Lung (tissue), 12 donors: ENCODE data around the gene SLC46A1. TPM values are rescaled to one million over a fixed set of nuclear protein-coding genes. Genes with fewer than 3 reads are reported as not detected.
"Not testable (repeated sequence)": the region's sequence is repeated elsewhere in the genome, so short reads cannot be mapped to it uniquely, and the experiment has no call there.

ENCODE experiments used
- ATAC-seq: fragments of 200-7000 bp; cut with Tn5 transposase; one replicate; pipeline ENCODE4 v1.9.1; 2020; ENCODE audit warnings: moderate number of reproducible peaks; ENCODE audit not compliant: insufficient read depth, low FRiP score
- DNase-seq, 3 donors: peaks; one replicate each; pipeline ENCODE4 v3.0.0-alpha.2; 2013 to 2017
- H3K27ac ChIP-seq, 2 donors: one replicate each; pipeline ENCODE4 v1.5.1; 2013; ENCODE audit warnings: mild to moderate bottlenecking in 2 of 2, moderate library complexity in 2 of 2, control low read depth in 1 of 2, inconsistent platforms in 1 of 2, low read depth in 1 of 2, low read length in 1 of 2
- H3K27me3 ChIP-seq, 3 donors: one replicate each; pipeline ENCODE4 v1.5.1; 2013; ENCODE audit warnings: low read length in 2 of 3; ENCODE audit not compliant: control insufficient read depth in 3 of 3, insufficient read depth in 3 of 3
- H3K36me3 ChIP-seq, 4 donors: one replicate each; pipeline ENCODE4 v1.5.1; 2013; ENCODE audit warnings: low read length in 4 of 4, mild to moderate bottlenecking in 1 of 4, moderate library complexity in 1 of 4; ENCODE audit not compliant: control insufficient read depth in 4 of 4, insufficient read depth in 4 of 4
- H3K4me1 ChIP-seq, 5 donors: one replicate each; pipeline ENCODE4 v1.5.1; 2013; ENCODE audit warnings: low read length in 5 of 5, mild to moderate bottlenecking in 2 of 5, moderate library complexity in 1 of 5; ENCODE audit not compliant: control insufficient read depth in 5 of 5, insufficient read depth in 5 of 5
- H3K4me3 ChIP-seq: one replicate; pipeline ENCODE4 v1.5.1; 2013; ENCODE audit warnings: mild to moderate bottlenecking, control low read depth, moderate library complexity
- H3K9ac ChIP-seq, 2 donors: one replicate each; pipeline ENCODE4 v1.5.1; 2013; ENCODE audit warnings: low read length in 2 of 2, control low read depth in 1 of 2; ENCODE audit not compliant: insufficient read depth in 1 of 2
- H3K9me3 ChIP-seq, 4 donors: one replicate each; pipeline ENCODE4 v1.5.1; 2013; ENCODE audit warnings: low read length in 3 of 4, mild to moderate bottlenecking in 1 of 4, moderate library complexity in 1 of 4; ENCODE audit not compliant: control insufficient read depth in 4 of 4, insufficient read depth in 3 of 4
- WGBS, 2 donors: extraction: QIAGEN DNeasy Blood & Tissue Kit; methylation state at CpG; one replicate each; pipeline ENCODE4 v1.1.7; 2013; 5-methylcytosine and 5-hydroxymethylcytosine counted together
- polyA plus RNA-seq, 2 donors: library from polyadenylated mRNA; stranded (reverse); fragments of 200-250 nt; gene quantifications; one replicate each; pipeline ENCODE4 v1.2.1, GENCODE V29; 2013
- total RNA-seq, 2 donors: library from RNA; depleted of rRNA in 1 of 2; stranded (reverse); fragments of >200 nt in 1 of 2; gene quantifications; one replicate each; pipeline ENCODE4 v1.2.1, GENCODE V29; 2014 to 2021
- TF ChIP-seq, protein P1 (sequence below): IDR thresholded peaks from 2 replicates; pipeline ENCODE4 v1.5.1; 2012; ENCODE audit warnings: mild to moderate bottlenecking; ENCODE audit errors: control extremely low read depth, extremely low read depth
- donor health status: control.
- donor health status: control.
- donor health status: Bipolar disorder and iron deficiency.
- donor health status: healthy.
- donor health status: DM: yes; HTN: yes; CAD: no.

The SLC46A1 gene
- total and polyA plus RNA-seq, 4 donors = 4.6 to 23.8 (median 9.4) TPM

DNA sequence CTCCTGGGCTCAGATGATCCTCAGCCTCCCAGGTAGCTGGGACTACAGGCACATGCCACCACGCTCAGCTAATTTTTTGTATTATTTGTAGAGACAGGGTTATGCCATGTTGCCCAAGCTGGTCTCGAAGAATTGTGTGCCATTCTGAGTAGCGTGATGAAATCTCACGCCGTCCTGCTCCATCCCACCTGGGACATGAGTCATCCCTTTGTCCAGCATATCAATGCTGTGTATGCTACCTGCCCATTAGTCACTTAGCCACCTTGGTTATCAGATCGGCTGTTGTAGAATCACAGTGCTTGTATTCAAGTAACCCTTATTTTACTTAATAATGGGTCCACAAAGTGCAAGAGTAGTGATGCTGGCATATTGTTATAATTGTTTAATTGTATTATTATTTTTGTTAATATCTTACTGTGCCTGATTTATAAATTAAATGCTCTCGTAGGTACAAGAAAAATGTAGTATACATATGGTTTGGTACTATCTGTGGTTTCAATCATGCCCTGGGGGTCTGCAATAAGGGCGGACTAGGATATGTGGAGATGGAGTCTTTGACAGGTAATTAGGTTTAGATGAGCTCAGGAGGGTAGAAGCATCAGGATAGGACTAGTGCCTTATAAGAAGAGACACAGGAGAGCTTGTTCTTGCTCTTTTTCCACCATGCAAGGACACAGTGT, 40.8 kb upstream of the SLC46A1 start:
- Histone ChIP-seq H3K27ac (no peak overlapping the region), H3K9ac (no peak overlapping the region), H3K36me3 (no peaks in the 10 kb centered on the region), H3K9me3 (no peaks in the 10 kb centered on the region), H3K27me3 (no peaks in the 10 kb centered on the region), H3K4me1 (no peaks in the 10 kb centered on the region), H3K4me3 (no peak overlapping the region)
- DNase-seq (no peak), ATAC-seq (no peak)
- TF ChIP-seq, protein P1, sequence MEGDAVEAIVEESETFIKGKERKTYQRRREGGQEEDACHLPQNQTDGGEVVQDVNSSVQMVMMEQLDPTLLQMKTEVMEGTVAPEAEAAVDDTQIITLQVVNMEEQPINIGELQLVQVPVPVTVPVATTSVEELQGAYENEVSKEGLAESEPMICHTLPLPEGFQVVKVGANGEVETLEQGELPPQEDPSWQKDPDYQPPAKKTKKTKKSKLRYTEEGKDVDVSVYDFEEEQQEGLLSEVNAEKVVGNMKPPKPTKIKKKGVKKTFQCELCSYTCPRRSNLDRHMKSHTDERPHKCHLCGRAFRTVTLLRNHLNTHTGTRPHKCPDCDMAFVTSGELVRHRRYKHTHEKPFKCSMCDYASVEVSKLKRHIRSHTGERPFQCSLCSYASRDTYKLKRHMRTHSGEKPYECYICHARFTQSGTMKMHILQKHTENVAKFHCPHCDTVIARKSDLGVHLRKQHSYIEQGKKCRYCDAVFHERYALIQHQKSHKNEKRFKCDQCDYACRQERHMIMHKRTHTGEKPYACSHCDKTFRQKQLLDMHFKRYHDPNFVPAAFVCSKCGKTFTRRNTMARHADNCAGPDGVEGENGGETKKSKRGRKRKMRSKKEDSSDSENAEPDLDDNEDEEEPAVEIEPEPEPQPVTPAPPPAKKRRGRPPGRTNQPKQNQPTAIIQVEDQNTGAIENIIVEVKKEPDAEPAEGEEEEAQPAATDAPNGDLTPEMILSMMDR = no peak
- 89 to 91% methylated on average over 8 of the region's 8 CpGs for WGBS, 2 donors

DNA sequence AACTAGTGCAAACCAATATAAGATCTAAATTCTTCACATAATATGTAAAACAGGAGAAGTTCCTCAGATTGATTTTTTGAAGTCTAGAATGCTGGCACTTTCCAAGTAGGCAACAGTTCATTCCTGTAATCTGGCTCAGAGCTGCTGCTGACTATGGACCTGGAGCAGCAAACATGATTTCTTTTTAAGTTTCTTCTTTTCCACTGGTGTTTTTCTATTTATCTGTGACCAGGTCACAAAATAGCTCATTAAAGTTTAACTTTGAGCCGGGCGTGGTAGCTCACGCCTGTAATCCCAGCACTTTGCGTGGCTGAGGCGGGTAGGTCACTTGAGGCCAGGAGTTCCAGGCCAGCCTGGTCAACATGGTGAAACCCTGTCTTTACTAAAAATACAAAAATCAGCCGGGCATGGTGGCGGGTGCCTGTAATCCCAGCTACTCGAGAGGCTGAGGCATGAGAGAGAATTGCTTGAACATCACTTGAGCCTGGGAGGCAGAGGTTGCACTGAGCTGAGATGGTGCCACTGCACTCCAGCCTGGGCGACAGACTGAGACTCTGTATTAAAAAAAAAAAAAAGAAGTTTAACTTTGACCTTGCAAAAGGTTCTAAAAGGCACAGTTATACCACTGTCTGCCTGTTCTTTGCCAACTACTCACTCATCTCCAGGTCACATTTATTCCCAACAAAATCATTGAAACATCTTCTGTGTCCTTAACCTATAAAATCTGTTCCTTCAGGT, 38.1 kb upstream of the SLC46A1 start:
- Histone ChIP-seq H3K27me3 (no peaks in the 10 kb centered on the region), H3K4me3 (no peak overlapping the region), H3K36me3 (no peaks in the 10 kb centered on the region), H3K4me1 (no peaks in the 10 kb centered on the region), H3K9ac (no peak overlapping the region), H3K9me3 (peaks cover 0 to 2% (median 0%) of the 10 kb centered on the region in 4 donors), H3K27ac (no peak overlapping the region)
- WGBS, 2 donors = 90 to 95% methylated on average over 9 of the region's 9 CpGs
- no peak for ATAC-seq
- TF ChIP-seq, protein P1 = no peak
- DNase-seq = no peak

DNA sequence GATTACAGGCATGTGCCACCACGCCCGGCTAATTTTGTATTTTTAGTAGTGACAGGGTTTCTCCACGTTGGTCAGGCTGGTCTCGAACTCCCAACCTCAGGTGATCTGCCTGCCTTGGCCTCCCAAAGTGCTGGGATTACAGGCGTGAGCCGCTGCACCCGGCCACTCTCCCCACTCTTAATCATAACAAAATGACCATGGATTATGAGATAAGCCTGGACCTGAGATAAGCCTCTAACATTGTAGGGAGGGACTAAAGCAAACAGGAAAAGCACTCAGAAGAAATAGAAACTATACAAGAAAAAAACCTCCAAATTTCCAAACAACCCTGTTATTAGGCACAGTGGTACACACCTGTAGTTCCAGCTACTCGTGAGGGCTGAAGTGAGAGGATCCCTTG, 28.3 kb upstream of the SLC46A1 start:
- H3K9ac ChIP-seq, ATAC-seq, H3K9me3 ChIP-seq, H3K4me3 ChIP-seq, H3K4me1 ChIP-seq, H3K27me3 ChIP-seq, DNase-seq, H3K27ac ChIP-seq, H3K36me3 ChIP-seq: not testable (repeated sequence)
- WGBS, 2 donors = 60 to 78% methylated on average over 8 of the region's 8 CpGs

DNA sequence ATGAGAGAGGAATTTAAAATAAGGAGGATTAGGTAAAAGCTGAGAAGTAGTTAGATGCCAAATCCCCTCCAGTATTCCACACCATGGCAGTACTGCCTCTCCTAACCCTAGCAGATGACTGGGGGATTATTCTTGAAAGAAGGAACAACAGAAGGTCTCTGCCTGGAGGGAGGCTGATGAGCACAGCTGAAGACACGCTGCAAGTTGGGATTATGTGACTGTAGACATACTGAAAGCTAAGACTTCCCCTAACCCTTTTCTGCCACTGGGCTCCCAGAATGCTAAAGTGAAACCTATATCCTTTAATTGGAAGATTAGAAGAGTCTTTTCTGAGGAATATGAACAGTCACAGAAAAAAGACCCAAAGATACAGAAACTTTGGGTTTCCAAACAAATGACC, 27.7 kb upstream of the SLC46A1 start:
- no peaks in the 10 kb centered on the region for H3K9me3 ChIP-seq
- ATAC-seq = no peak
- H3K27ac ChIP-seq = no peak overlapping the region
- 63 to 69% methylated on average over 1 of the region's 1 CpG for WGBS, 2 donors
- no peaks in the 10 kb centered on the region for H3K27me3 ChIP-seq
- TF ChIP-seq, protein P1 = no peak
- no peaks in the 10 kb centered on the region for H3K36me3 ChIP-seq
- H3K9ac ChIP-seq = no peak overlapping the region
- no peaks in the 10 kb centered on the region for H3K4me1 ChIP-seq
- no peak overlapping the region for H3K4me3 ChIP-seq
- DNase-seq = no peak

DNA sequence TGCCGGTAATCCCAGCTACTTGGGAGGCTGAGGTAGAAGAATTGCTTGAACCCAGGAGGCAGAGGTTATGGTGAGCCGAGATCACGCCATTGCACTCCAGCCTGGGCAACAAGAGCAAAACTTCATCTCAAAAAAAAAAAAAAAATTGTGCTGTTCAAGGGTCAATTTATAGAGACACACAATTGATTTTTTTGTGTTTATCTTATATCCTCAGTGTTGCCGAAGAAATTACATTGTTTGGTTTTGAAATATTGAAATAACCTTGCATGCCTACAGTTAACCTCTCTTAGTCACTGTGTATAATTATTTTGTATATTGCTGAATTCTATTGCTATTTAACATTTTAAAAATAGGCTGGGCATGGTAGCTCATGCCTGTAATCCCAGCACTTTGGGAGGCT, 22.0 kb upstream of the SLC46A1 start:
- not testable (repeated sequence) for H3K4me1 ChIP-seq, H3K27ac ChIP-seq, DNase-seq, H3K27me3 ChIP-seq, ATAC-seq, H3K36me3 ChIP-seq, H3K4me3 ChIP-seq, H3K9ac ChIP-seq, H3K9me3 ChIP-seq
- 88 to 91% methylated on average over 3 to 4 of the region's 4 CpGs for WGBS, 2 donors
